Neuron (in vitro differentiated cells): ENCODE measurements around the gene LRRC26.
"Not testable (repeated sequence)": the region's sequence is repeated elsewhere in the genome, so short reads cannot be mapped to it uniquely, and the experiment has no call there.

ENCODE experiments used
- H2AFZ ChIP-seq: one replicate; pipeline ENCODE4 v1.6.1; 2013; ENCODE audit warnings: low read depth, mild to moderate bottlenecking, inconsistent platforms, low read length, moderate library complexity
- H3K27me3 ChIP-seq: one replicate; pipeline ENCODE4 v1.6.1; 2013; ENCODE audit warnings: low read length; ENCODE audit not compliant: insufficient read depth
- H3K36me3 ChIP-seq: one replicate; pipeline ENCODE4 v1.6.1; 2013; ENCODE audit warnings: low read length; ENCODE audit not compliant: insufficient read depth
- H3K4me1 ChIP-seq: one replicate; pipeline ENCODE4 v1.6.1; 2013; ENCODE audit warnings: low read length; ENCODE audit not compliant: insufficient read depth
- H3K4me3 ChIP-seq: 2 replicates; pipeline ENCODE4 v1.5.1; 2013; ENCODE audit warnings: mild to moderate bottlenecking, low read length, moderate library complexity
- H3K9me3 ChIP-seq: one replicate; pipeline ENCODE4 v1.6.1; 2013; ENCODE audit warnings: low read length

Gene LRRC26

GRCh38 chr9:137141976-137142936 is 27.6 kb downstream of the LRRC26 start:
- Histone ChIP-seq H3K36me3 (no peaks in the 10 kb centered on the region), H3K27me3 (peaks cover 81% of the 10 kb centered on the region), H3K4me1 (peaks cover 3% of the 10 kb centered on the region), H3K4me3 (no peak overlapping the region), H2AFZ (no peak overlapping the region), H3K9me3 (no peaks in the 10 kb centered on the region)

DNA sequence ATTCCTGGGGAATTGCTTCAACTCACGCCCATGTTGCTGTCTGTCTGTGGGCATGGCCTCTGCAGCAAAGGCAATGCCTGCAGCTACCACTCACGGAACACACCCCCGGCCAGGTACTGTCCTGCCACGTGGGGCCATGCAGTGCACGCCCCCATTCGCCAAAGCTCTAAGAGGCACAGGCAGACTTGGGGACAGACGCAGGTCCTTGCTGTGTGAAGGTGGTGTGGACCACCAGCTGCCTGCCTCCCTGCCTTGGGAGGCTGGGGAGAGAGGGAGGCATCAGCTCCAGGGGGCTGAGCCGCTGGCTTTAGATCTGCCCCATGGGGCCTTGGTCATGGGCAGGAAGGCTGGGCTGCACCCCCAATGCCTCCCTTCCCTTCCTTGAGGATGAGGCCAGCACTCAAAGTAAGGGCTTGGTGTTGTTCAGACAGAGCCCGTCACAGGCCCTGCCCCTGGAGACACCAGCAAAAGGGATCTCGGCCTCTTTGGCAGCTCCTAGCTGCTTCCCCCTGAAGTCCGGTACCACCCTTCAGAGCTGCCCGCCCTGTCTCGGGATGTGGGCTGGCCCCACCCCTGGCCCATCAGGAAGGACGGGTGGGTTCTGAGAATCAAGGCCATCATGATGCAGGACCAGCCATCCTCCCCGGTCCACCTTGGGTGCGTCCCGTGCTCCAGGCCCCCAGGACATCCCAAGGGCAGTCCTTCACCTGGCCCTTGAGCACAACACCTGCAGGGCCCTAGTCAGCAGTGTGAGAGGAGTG is 28.6 kb downstream of the LRRC26 start:
- Histone ChIP-seq H3K4me3 (no peak overlapping the region), H3K4me1 (peaks cover 3% of the 10 kb centered on the region), H3K9me3 (no peaks in the 10 kb centered on the region), H2AFZ (no peak overlapping the region), H3K36me3 (no peaks in the 10 kb centered on the region), H3K27me3 (peaks cover 84% of the 10 kb centered on the region)

- Histone ChIP-seq H2AFZ (no peak overlapping the region), H3K27me3 (peaks cover 83% of the 10 kb centered on the region), H3K36me3 (no peaks in the 10 kb centered on the region), H3K4me3 (no peak overlapping the region), H3K9me3 (no peaks in the 10 kb centered on the region), H3K4me1 (peaks cover 3% of the 10 kb centered on the region)
Measured at GRCh38 chr9:137140151-137141012, 29.5 kb downstream of the LRRC26 start.

GRCh38 chr9:137139468-137140150 is 30.2 kb downstream of the LRRC26 start:
- Histone ChIP-seq H3K9me3 (no peaks in the 10 kb centered on the region), H3K36me3 (no peaks in the 10 kb centered on the region), H3K27me3 (peaks cover 83% of the 10 kb centered on the region), H2AFZ (no peak overlapping the region), H3K4me1 (peaks cover 3% of the 10 kb centered on the region), H3K4me3 (no peak overlapping the region)

GRCh38 chr9:137138722-137139467 is 31.0 kb downstream of the LRRC26 start, which contains the start of gene GRIN1:
Gene GRIN1, plus strand, starts transcription at chr9:137139154. Its CDS starts 333 bp downstream, at chr9:137139487.
- H3K9me3 ChIP-seq = no peaks in the 10 kb centered on the region
- H3K27me3 ChIP-seq = peaks cover 80% of the 10 kb centered on the region
- H3K36me3 ChIP-seq = no peaks in the 10 kb centered on the region
- H2AFZ ChIP-seq = no peak within 1 kb of the TSS
- no peak within 1 kb of the TSS for H3K4me3 ChIP-seq
- peaks cover 3% of the 10 kb centered on the region for H3K4me1 ChIP-seq

DNA sequence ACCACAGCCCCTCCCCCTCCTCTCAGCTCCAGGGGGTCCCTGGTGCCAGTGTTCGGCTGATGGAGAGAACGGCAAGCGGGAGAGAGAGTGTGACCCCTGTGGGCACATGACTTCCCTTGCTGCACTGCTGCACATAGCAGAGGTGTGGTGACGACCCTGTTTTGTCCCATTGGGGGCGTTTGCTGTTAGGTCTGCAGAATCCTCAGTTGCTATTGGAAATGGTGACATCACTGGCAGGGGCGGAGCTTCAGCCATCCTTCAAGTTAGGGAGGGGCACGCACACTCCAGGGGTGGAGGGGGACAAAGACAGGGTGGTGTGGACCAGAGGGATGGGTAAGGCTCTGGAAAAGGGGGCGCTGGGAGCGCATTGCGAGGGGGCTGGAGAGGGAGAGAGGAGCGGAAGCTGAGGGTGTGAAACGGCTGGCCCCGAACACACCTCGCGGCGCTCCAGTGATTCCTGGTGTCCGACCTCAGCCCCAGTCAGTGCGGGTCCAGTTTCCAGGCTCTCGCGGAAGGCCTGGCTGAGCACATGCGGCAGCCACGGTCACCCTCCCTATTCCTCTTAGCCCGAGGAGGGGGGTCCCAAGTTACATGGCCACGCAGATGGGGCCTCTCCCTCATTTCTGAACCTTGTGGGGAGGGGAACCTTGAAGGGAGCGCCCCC is 31.7 kb downstream of the LRRC26 start:
- Histone ChIP-seq H3K4me1 (peaks cover 3% of the 10 kb centered on the region), H2AFZ (no peak overlapping the region), H3K4me3 (no peak overlapping the region), H3K36me3 (no peaks in the 10 kb centered on the region), H3K27me3 (peaks cover 73% of the 10 kb centered on the region), H3K9me3 (no peaks in the 10 kb centered on the region)

- Histone ChIP-seq H3K36me3 (no peaks in the 10 kb centered on the region), H2AFZ (no peak overlapping the region), H3K27me3 (peaks cover 62% of the 10 kb centered on the region), H3K4me1 (peaks cover 3% of the 10 kb centered on the region), H3K4me3 (no peak overlapping the region), H3K9me3 (no peaks in the 10 kb centered on the region)
Measured at GRCh38 chr9:137136881-137137607, 32.8 kb downstream of the LRRC26 start.

GRCh38 chr9:137136261-137136880 is 33.5 kb downstream of the LRRC26 start:
- peaks cover 55% of the 10 kb centered on the region for H3K27me3 ChIP-seq

GRCh38 chr9:137135154-137135553 is 34.7 kb downstream of the LRRC26 start:
- not testable (repeated sequence) for H2AFZ ChIP-seq, H3K36me3 ChIP-seq, H3K4me1 ChIP-seq, H3K4me3 ChIP-seq, H3K9me3 ChIP-seq
- H3K27me3 ChIP-seq = peaks cover 43% of the 10 kb centered on the region

More at GRCh38 chr9:137136261-137136880, 33.5 kb downstream of the LRRC26 start:
- H2AFZ ChIP-seq = no peak overlapping the region
- H3K4me1 ChIP-seq = peaks cover 3% of the 10 kb centered on the region
- no peak overlapping the region for H3K4me3 ChIP-seq
- H3K9me3 ChIP-seq = no peaks in the 10 kb centered on the region
- H3K36me3 ChIP-seq = no peaks in the 10 kb centered on the region

- Histone ChIP-seq H3K4me3 (no peak overlapping the region), H3K4me1 (peaks cover 3% of the 10 kb centered on the region), H3K9me3 (no peaks in the 10 kb centered on the region), H2AFZ (no peak overlapping the region), H3K36me3 (no peaks in the 10 kb centered on the region), H3K27me3 (peaks cover 33% of the 10 kb centered on the region)
Measured at GRCh38 chr9:137134191-137134590, 35.7 kb downstream of the LRRC26 start.
